GM12892 (cell line): ENCODE measurements around the gene TLE5.

Experiments
- POLR2A ChIP-seq: IDR thresholded peaks from 2 replicates; pipeline ENCODE4 v1.6.1; 2011; ENCODE audit warnings: low read depth, low read length, control low read depth
- TAF1 ChIP-seq: IDR thresholded peaks from 2 replicates; pipeline ENCODE4 v1.6.1; 2011; ENCODE audit warnings: low read depth, mild to moderate bottlenecking, control low read depth, low read length, borderline replicate concordance

- TF ChIP-seq POLR2A, result no peak
- no peak for TF ChIP-seq TAF1
Measured at GRCh38 chr19:3082331-3082730, 20.0 kb upstream of the TLE5 start.
